ENCODE results near the gene GIMAP2. TPM values are rescaled to one million over a fixed set of nuclear protein-coding genes. Genes with fewer than 3 reads are reported as not detected.
"Not testable (repeated sequence)": the region's sequence is repeated elsewhere in the genome, so short reads cannot be mapped to it uniquely, and the experiment has no call there.

GIMAP2 gene
- total RNA-seq, 1 experiment from 2014 or later: not detected

- H3K4ac ChIP-seq (ENCODE audit: low read depth, low read length): no peak overlapping the region
- no peak overlapping the region for H2AK5ac ChIP-seq (ENCODE audit: insufficient read length, low read length)
- no peaks in the 10 kb centered on the region for H3K27me3 ChIP-seq (ENCODE audit: insufficient read depth, low read length)
- no peak overlapping the region for H4K91ac ChIP-seq (ENCODE audit: insufficient read length, low read depth, low read length)
- H2AFZ ChIP-seq (ENCODE audit: low read length): no peak overlapping the region
- H3T11ph ChIP-seq (ENCODE audit: low read length): no peak overlapping the region
- Mint-ChIP-seq H3K9me3 (peaks cover 9 to 21% of the 10 kb centered on the region in 2 experiments), H3K4me3 (no peak overlapping the region), H3K27ac (no peak overlapping the region), H3K27me3 (ENCODE audit: low read depth) (peaks cover 73% of the 10 kb centered on the region), H3K36me3 (ENCODE audit: insufficient read depth in 1 of 3, low read depth in 3 of 3) (peaks cover 0 to 12% (median 0%) of the 10 kb centered on the region in 3 experiments; a peak in 3 of 7 replicates), H3K4me1 (peaks cover 0 to 1% of the 10 kb centered on the region in 2 experiments; a peak in 2 of 4 replicates)
- no peaks in the 10 kb centered on the region for H3K23me2 ChIP-seq (ENCODE audit: insufficient read length, low read depth, low read length, poor library complexity, severe bottlenecking)
- no peaks in the 10 kb centered on the region for H3K79me2 ChIP-seq (ENCODE audit: insufficient read depth, low read length)
- H2BK15ac ChIP-seq (ENCODE audit: low read depth, low read length): no peak overlapping the region
- no peak overlapping the region for H2BK20ac ChIP-seq (ENCODE audit: low read depth, low read length, poor library complexity, severe bottlenecking)
- no peaks in the 10 kb centered on the region for H4K20me1 ChIP-seq (ENCODE audit: control insufficient read depth, insufficient read depth, insufficient read length)
- H3K56ac ChIP-seq (ENCODE audit: insufficient read length, low read depth, low read length): no peak overlapping the region
- TF ChIP-seq, protein P1, sequence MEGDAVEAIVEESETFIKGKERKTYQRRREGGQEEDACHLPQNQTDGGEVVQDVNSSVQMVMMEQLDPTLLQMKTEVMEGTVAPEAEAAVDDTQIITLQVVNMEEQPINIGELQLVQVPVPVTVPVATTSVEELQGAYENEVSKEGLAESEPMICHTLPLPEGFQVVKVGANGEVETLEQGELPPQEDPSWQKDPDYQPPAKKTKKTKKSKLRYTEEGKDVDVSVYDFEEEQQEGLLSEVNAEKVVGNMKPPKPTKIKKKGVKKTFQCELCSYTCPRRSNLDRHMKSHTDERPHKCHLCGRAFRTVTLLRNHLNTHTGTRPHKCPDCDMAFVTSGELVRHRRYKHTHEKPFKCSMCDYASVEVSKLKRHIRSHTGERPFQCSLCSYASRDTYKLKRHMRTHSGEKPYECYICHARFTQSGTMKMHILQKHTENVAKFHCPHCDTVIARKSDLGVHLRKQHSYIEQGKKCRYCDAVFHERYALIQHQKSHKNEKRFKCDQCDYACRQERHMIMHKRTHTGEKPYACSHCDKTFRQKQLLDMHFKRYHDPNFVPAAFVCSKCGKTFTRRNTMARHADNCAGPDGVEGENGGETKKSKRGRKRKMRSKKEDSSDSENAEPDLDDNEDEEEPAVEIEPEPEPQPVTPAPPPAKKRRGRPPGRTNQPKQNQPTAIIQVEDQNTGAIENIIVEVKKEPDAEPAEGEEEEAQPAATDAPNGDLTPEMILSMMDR (conservative IDR thresholded peaks at IDR 0.05): no peak
- H3K79me1 ChIP-seq (ENCODE audit: insufficient read depth, low read depth, low read length, poor library complexity, severe bottlenecking): no peaks in the 10 kb centered on the region
- no peak for DNase-seq
- H3K4me1 ChIP-seq (ENCODE audit: insufficient read depth, low read length): no peaks in the 10 kb centered on the region
- peaks cover 5% of the 10 kb centered on the region for H3K9me3 ChIP-seq (ENCODE audit: control insufficient read depth, low read depth, low read length)
- no peak overlapping the region for H3K14ac ChIP-seq (ENCODE audit: insufficient read depth, low read length)
- no peak overlapping the region for H4K5ac ChIP-seq (ENCODE audit: insufficient read length, low read depth, low read length)
- H3K9ac ChIP-seq (ENCODE audit: extremely low read depth, insufficient read length, low read length): no peak overlapping the region
- H3K27ac ChIP-seq (ENCODE audit: insufficient read length, low read depth, low read length): no peak overlapping the region
- H2BK120ac ChIP-seq (ENCODE audit: low read depth, low read length, poor library complexity, severe bottlenecking): no peak overlapping the region
- no CpG with 5 or more reads among the region's 4 CpGs for WGBS (ENCODE audit: extremely low coverage, insufficient read length, low lambda C conversion rate)
- H4K8ac ChIP-seq (replicated peaks; ENCODE audit: insufficient read length, low read depth, low read length): no peak overlapping the region
- H3K23ac ChIP-seq (ENCODE audit: insufficient read length, low read depth, low read length): no peak overlapping the region
- no peak overlapping the region for H3K4me2 ChIP-seq (ENCODE audit: insufficient read depth, insufficient read length, low read length)
- no peak overlapping the region for H2BK5ac ChIP-seq (ENCODE audit: insufficient read length, low read length)
- H3K18ac ChIP-seq (ENCODE audit: insufficient read length, low read depth, low read length): no peak overlapping the region
- H2BK12ac ChIP-seq (ENCODE audit: insufficient read length, low read depth, low read length): no peak overlapping the region
Measured at GRCh38 chr7:150660939-150661613, 24.4 kb upstream of the GIMAP2 start.

DNA sequence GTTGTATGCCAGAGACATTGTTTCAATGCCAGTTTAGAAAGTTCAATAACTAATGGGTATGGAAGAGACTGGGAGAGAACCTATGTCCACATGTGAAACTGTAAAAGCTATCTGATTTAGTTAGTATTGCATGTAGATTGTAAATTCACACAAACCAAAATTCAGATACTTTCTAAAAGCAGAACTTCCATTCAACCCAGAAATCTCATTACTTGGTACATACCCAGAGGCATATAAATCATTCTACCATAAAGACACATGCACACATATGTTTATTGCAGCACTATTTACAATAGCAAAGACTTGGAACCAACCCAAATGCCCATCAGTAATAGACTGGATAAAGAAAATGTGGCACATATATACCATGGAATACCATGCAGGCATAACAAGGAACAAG lies 22.7 kb upstream of the GIMAP2 start:
- H3K9me3 ChIP-seq (ENCODE audit: control insufficient read depth, low read depth, low read length); H3K4me3 Mint-ChIP-seq; H4K5ac ChIP-seq (ENCODE audit: insufficient read length, low read depth, low read length); H4K20me1 ChIP-seq (ENCODE audit: control insufficient read depth, insufficient read depth, insufficient read length); DNase-seq; H4K91ac ChIP-seq (ENCODE audit: insufficient read length, low read depth, low read length); H3K9ac ChIP-seq (ENCODE audit: extremely low read depth, insufficient read length, low read length); H3K23me2 ChIP-seq (ENCODE audit: insufficient read length, low read depth, low read length, poor library complexity, severe bottlenecking); H2BK120ac ChIP-seq (ENCODE audit: low read depth, low read length, poor library complexity, severe bottlenecking); H3K18ac ChIP-seq (ENCODE audit: insufficient read length, low read depth, low read length); H3K4me2 ChIP-seq (ENCODE audit: insufficient read depth, insufficient read length, low read length); H3K79me2 ChIP-seq (ENCODE audit: insufficient read depth, low read length); H3K36me3 Mint-ChIP-seq (ENCODE audit: insufficient read depth in 1 of 3, low read depth in 3 of 3); H3K14ac ChIP-seq (ENCODE audit: insufficient read depth, low read length); H2BK15ac ChIP-seq (ENCODE audit: low read depth, low read length); H2BK5ac ChIP-seq (ENCODE audit: insufficient read length, low read length); H3K4me1 Mint-ChIP-seq; H3K9me3 Mint-ChIP-seq; H4K8ac ChIP-seq (replicated peaks; ENCODE audit: insufficient read length, low read depth, low read length); H2AFZ ChIP-seq (ENCODE audit: low read length); H3K27ac Mint-ChIP-seq; H3K4ac ChIP-seq (ENCODE audit: low read depth, low read length); H3K79me1 ChIP-seq (ENCODE audit: insufficient read depth, low read depth, low read length, poor library complexity, severe bottlenecking); H3K4me1 ChIP-seq (ENCODE audit: insufficient read depth, low read length); H3K23ac ChIP-seq (ENCODE audit: insufficient read length, low read depth, low read length); H2BK12ac ChIP-seq (ENCODE audit: insufficient read length, low read depth, low read length); H3K27ac ChIP-seq (ENCODE audit: insufficient read length, low read depth, low read length); H2BK20ac ChIP-seq (ENCODE audit: low read depth, low read length, poor library complexity, severe bottlenecking); H3K27me3 ChIP-seq (ENCODE audit: insufficient read depth, low read length); H3K56ac ChIP-seq (ENCODE audit: insufficient read length, low read depth, low read length); H2AK5ac ChIP-seq (ENCODE audit: insufficient read length, low read length); H3T11ph ChIP-seq (ENCODE audit: low read length): not testable (repeated sequence)
- peaks cover 69% of the 10 kb centered on the region for H3K27me3 Mint-ChIP-seq (ENCODE audit: low read depth)
